Measurements from ENCODE around the gene HS3ST6.

DNA sequence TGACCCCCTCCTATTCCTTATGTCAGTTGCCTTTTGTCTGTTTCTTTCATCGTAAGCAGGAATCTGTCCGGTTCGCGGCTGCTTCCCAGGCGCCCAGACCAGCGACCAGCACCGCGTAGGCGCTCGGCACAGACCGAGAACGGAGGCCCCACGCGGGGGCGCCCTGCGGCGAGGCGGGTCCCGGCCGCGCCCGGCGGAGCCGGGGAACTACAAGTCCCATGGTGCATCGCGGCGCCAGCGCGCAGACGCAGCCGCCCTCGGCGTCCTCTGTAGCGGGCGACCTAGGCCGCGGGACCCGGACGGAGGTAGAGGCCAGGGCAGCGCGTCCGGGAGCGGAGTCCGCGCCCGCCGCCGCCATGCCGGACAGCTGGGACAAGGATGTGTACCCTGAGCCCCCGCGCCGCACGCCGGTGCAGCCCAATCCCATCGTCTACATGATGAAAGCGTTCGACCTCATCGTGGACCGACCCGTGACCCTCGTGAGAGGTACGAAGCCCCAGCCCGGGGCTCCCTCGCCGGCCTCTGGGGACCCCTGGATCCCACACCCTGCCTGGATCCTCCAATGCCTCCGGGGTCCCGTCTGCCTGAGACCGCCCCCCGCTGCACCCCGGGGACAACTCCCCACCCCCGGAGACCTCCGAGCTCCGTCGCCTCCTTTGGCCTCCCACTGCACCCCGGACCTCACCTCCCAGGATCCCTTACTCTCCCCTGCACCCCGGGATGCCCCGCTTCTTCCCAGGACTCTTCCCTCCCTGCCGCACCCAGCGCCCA lies 41.2 kb upstream of the HS3ST6 start, which contains the start of gene NDUFB10:
- TF ChIP-seq, protein P1, sequence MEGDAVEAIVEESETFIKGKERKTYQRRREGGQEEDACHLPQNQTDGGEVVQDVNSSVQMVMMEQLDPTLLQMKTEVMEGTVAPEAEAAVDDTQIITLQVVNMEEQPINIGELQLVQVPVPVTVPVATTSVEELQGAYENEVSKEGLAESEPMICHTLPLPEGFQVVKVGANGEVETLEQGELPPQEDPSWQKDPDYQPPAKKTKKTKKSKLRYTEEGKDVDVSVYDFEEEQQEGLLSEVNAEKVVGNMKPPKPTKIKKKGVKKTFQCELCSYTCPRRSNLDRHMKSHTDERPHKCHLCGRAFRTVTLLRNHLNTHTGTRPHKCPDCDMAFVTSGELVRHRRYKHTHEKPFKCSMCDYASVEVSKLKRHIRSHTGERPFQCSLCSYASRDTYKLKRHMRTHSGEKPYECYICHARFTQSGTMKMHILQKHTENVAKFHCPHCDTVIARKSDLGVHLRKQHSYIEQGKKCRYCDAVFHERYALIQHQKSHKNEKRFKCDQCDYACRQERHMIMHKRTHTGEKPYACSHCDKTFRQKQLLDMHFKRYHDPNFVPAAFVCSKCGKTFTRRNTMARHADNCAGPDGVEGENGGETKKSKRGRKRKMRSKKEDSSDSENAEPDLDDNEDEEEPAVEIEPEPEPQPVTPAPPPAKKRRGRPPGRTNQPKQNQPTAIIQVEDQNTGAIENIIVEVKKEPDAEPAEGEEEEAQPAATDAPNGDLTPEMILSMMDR (IDR thresholded peaks at IDR 0.05) = peak; percentile 49 to 82 (median 61)
- peak in 3 of 4 donors; percentile 73 to 92 (median 84) for TF ChIP-seq POLR2A (IDR thresholded peaks at IDR 0.05)

Data from esophagus squamous epithelium (tissue), 4 donors.